ENCODE results near the gene CDK5.

DNA sequence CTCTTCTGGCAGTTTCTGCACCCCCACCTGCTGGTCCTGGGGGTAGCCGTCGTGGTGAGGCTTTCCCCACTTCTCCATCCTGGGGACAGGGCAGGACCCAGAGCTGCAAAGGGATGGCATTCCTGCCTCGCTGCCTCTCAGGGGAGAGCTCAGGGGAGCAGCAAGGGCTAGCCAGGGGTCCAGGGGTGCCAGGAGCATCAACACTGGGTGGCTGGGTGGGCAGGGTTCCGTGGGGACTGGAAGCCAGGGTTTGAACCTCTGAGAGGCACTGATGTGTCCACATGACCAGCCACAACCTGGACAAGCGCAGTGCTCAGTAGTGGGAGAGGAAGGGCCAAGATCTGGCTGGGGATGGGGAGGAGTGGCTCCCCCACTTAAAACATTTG lies 23.8 kb downstream of the CDK5 start:
- TF ChIP-seq, protein P1, sequence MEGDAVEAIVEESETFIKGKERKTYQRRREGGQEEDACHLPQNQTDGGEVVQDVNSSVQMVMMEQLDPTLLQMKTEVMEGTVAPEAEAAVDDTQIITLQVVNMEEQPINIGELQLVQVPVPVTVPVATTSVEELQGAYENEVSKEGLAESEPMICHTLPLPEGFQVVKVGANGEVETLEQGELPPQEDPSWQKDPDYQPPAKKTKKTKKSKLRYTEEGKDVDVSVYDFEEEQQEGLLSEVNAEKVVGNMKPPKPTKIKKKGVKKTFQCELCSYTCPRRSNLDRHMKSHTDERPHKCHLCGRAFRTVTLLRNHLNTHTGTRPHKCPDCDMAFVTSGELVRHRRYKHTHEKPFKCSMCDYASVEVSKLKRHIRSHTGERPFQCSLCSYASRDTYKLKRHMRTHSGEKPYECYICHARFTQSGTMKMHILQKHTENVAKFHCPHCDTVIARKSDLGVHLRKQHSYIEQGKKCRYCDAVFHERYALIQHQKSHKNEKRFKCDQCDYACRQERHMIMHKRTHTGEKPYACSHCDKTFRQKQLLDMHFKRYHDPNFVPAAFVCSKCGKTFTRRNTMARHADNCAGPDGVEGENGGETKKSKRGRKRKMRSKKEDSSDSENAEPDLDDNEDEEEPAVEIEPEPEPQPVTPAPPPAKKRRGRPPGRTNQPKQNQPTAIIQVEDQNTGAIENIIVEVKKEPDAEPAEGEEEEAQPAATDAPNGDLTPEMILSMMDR (IDR thresholded peaks at IDR 0.05) = no peak
- TF ChIP-seq POLR2A (IDR thresholded peaks at IDR 0.05) = no peak
- no peak for TF ChIP-seq POLR2AphosphoS5 (IDR thresholded peaks at IDR 0.05)

All from breast epithelium (tissue), 3 donors.